Nephron progenitor cell (in vitro differentiated cells): ENCODE data around the gene DBN1.
"Not testable (repeated sequence)": the region's sequence is repeated elsewhere in the genome, so short reads cannot be mapped to it uniquely, and the experiment has no call there.

Experiments
- DNase-seq: peaks from one replicate; pipeline ENCODE4 v3.0.0; 2021
- H3K27ac Mint-ChIP-seq: 2 replicates; pipeline ENCODE4 v1.8.0; 2021; ENCODE audit warnings: mild to moderate bottlenecking, moderate library complexity, mixed read lengths
- H3K27me3 Mint-ChIP-seq: 2 replicates; pipeline ENCODE4 v1.8.0; 2021; ENCODE audit warnings: mild to moderate bottlenecking, low read depth, mixed read lengths; ENCODE audit not compliant: poor library complexity
- H3K36me3 Mint-ChIP-seq: 2 replicates; pipeline ENCODE4 v1.8.0; 2021; ENCODE audit warnings: low read depth, mixed read lengths
- H3K4me1 Mint-ChIP-seq: 2 replicates; pipeline ENCODE4 v1.8.0; 2021; ENCODE audit warnings: mixed read lengths
- H3K4me3 Mint-ChIP-seq: 2 replicates; pipeline ENCODE4 v1.8.0; 2021; ENCODE audit warnings: mild to moderate bottlenecking, moderate library complexity, mixed read lengths
- H3K9me3 Mint-ChIP-seq: 2 replicates; pipeline ENCODE4 v1.8.0; 2021; ENCODE audit warnings: mild to moderate bottlenecking, moderate library complexity, mixed read lengths
- CTCF ChIP-seq: fragments of 200-600 bp; sonication (generic); IDR thresholded peaks from 2 replicates; pipeline ENCODE4 v1.5.0; 2021; ENCODE audit warnings: antibody characterized with exemption

The DBN1 gene

GRCh38 chr5:177490311-177490991 lies 17.0 kb upstream of the DBN1 start:
- Mint-ChIP-seq H3K4me3 (no peak overlapping the region), H3K36me3 (peaks cover 26% of the 10 kb centered on the region), H3K4me1 (peaks cover 41% of the 10 kb centered on the region), H3K9me3 (no peaks in the 10 kb centered on the region), H3K27ac (no peak overlapping the region), H3K27me3 (no peaks in the 10 kb centered on the region)
- no peak for TF ChIP-seq CTCF
- no peak for DNase-seq

DNA sequence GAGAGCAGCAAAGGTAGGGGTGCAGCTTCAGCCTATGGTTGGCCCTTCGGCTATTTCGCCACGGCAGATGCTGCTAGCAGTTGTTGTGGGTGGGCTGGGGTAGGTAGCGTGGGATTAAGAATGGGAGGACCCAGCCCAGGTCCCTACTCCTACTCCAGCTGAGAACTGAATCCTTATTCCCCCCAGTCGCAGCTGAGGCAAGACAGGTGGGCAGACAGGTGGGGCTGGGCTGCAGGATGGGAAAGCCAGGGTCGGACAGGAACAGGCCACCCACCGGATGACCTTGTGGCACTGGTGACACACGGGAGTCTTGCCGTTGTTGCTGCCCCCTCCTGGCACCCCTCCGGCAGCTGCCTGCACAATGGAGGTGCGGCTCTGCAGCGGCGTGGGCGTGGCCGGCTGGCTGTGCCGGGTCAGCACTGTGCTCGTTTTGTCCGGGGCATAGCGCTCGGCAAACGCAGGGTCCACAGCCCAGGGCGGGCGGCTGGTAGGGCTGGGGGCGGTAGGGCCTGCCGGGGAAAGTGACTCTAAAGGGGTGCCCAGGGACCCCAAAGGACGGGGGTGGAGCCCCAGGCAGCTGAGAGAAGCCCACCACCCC lies 15.8 kb upstream of the DBN1 start:
- no peaks in the 10 kb centered on the region for H3K27me3 Mint-ChIP-seq
- H3K9me3 Mint-ChIP-seq: no peaks in the 10 kb centered on the region
- DNase-seq: no peak
- H3K36me3 Mint-ChIP-seq: peaks cover 35% of the 10 kb centered on the region
- peaks cover 42% of the 10 kb centered on the region for H3K4me1 Mint-ChIP-seq
- no peak for TF ChIP-seq CTCF
- H3K27ac Mint-ChIP-seq: no peak overlapping the region
- no peak overlapping the region for H3K4me3 Mint-ChIP-seq

GRCh38 chr5:177487975-177488374 lies 14.5 kb upstream of the DBN1 start:
- peaks cover 41% of the 10 kb centered on the region for H3K36me3 Mint-ChIP-seq
- no peak overlapping the region for H3K4me3 Mint-ChIP-seq
- no peak for TF ChIP-seq CTCF
- H3K27me3 Mint-ChIP-seq: no peaks in the 10 kb centered on the region
- no peak for DNase-seq
- H3K4me1 Mint-ChIP-seq: peaks cover 40% of the 10 kb centered on the region
- H3K27ac Mint-ChIP-seq: peak overlapping the region; percentile 36
- H3K9me3 Mint-ChIP-seq: no peaks in the 10 kb centered on the region

DNA sequence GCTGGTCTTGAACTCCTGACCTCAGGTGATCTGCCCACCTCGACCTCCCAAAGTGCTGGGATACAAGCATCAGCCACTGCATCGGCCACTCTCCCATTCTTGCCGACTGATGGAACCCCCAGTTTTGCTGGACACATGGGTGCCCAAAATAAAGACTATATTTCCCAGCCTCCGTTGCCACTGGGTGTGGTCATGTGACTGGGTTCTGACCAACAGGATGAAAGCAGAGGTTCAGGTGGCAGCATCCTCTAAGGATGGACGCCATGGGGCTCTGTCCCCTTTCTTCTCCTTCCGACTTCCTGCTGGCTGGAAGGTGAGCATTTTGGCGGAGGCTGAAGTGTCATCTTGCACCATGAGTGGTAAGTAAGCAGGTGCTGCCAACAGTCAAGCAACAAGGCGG lies 13.7 kb upstream of the DBN1 start:
- no peak overlapping the region for H3K4me3 Mint-ChIP-seq
- H3K4me1 Mint-ChIP-seq: peaks cover 39% of the 10 kb centered on the region
- no peak for TF ChIP-seq CTCF
- H3K36me3 Mint-ChIP-seq: peaks cover 43% of the 10 kb centered on the region
- no peak for DNase-seq
- H3K9me3 Mint-ChIP-seq: no peaks in the 10 kb centered on the region
- H3K27ac Mint-ChIP-seq: no peak overlapping the region
- no peaks in the 10 kb centered on the region for H3K27me3 Mint-ChIP-seq

DNA sequence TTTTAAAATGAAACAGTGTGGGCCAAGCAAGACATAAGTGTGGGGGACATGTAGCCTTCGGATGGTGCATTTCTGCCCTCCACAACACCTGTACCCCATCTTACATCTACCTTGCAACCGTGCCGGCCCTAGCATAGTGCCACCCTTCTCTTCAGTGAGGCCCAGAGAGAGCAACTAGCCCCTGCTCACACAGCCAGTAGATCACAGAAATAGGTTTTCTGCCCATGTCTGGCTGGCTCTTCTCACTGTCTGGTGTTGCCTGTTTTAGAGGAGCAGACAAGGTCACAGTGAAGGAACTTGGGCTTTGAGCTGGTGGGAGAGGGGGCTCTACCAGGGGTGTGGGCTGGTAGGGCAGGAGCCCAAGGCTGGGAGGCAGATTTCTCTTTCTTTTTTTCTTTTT lies 12.8 kb upstream of the DBN1 start:
- H3K4me3 Mint-ChIP-seq: no peak overlapping the region
- peaks cover 41% of the 10 kb centered on the region for H3K36me3 Mint-ChIP-seq
- H3K27me3 Mint-ChIP-seq: no peaks in the 10 kb centered on the region
- no peaks in the 10 kb centered on the region for H3K9me3 Mint-ChIP-seq
- peaks cover 36% of the 10 kb centered on the region for H3K4me1 Mint-ChIP-seq
- no peak overlapping the region for H3K27ac Mint-ChIP-seq
- no peak for TF ChIP-seq CTCF
- DNase-seq: no peak

- not testable (repeated sequence) for DNase-seq
- Mint-ChIP-seq H3K36me3 (peaks cover 39% of the 10 kb centered on the region), H3K27ac (peak overlapping the region; percentile 92)
These were observed 12.3 kb upstream of the DBN1 start for GRCh38 chr5:177485753-177486152.

More at GRCh38 chr5:177485753-177486152, 12.3 kb upstream of the DBN1 start:
- peaks cover 34% of the 10 kb centered on the region for H3K4me1 Mint-ChIP-seq
- H3K4me3 Mint-ChIP-seq, H3K9me3 Mint-ChIP-seq, H3K27me3 Mint-ChIP-seq: not testable (repeated sequence)
